HepG2 (cell line): Measurements from ENCODE around the gene CEP78. TPM values are rescaled to one million over a fixed set of nuclear protein-coding genes. Genes with fewer than 3 reads are reported as not detected.

Experiments
- ATAC-seq: fragments of 200-7000 bp; cut with Tn5 transposase; 3 replicates; pipeline ENCODE4 v1.9.1; 2020; ENCODE audit warnings: mild to moderate bottlenecking, moderate library complexity
- BruUV-seq: library from RNA; stranded (reverse); fragments of 400-500 nt; replicated peaks from 2 replicates; lab custom pipeline; 2021; lab: Mats Ljungman, UMichigan
- CTCF ChIA-PET: fragments of 300-600 bp; formaldehyde crosslinking; extraction: SDS; loops from one replicate; lab custom pipeline; 2021; ENCODE audit warnings: low total read pairs, inconsistent platforms, low intra/inter-chr PET ratio; lab: Yijun Ruan, JAX
- POLR2A ChIA-PET: fragments of 350-600 bp; sonication (Branson Sonifier 250); formaldehyde crosslinking; loops from one replicate; lab custom pipeline; 2020; ENCODE audit warnings: antibody characterized with exemption, inconsistent platforms; lab: Yijun Ruan, JAX
- DNase-seq: peaks from one replicate; pipeline ENCODE4 v3.0.0-alpha.2; 2015; ENCODE audit warnings: low spot score
- FAIRE-seq: peaks from 3 replicates; lab custom pipeline; 2011; peaks lifted over from hg19 to GRCh38; lab: Jason Lieb, UNC
- H2AFZ ChIP-seq: one replicate; pipeline ENCODE4 v1.6.1; 2011; ENCODE audit warnings: low read length, inconsistent platforms
- H3K27ac ChIP-seq: fragments of 300-600 bp; 3 replicates; pipeline ENCODE4 v1.8.0; 2011; ENCODE audit warnings: mixed run types, mild to moderate bottlenecking, mixed read lengths, low read length, inconsistent platforms; ENCODE audit not compliant: insufficient read depth; ENCODE audit errors: extremely low read length
- H3K27me3 ChIP-seq, 2 experiments: fragments of 200-600 bp in 1 of 2; 2 replicates in 1 of 2; 3 replicates in 1 of 2; pipeline versions ENCODE4 v1.6.0 to v1.8.0; 2011; ENCODE audit warnings: low read length in 2 of 2, mild to moderate bottlenecking in 2 of 2, moderate library complexity in 2 of 2, inconsistent platforms in 1 of 2; ENCODE audit not compliant: insufficient read depth in 2 of 2, control insufficient read depth in 1 of 2
- H3K36me3 ChIP-seq, 2 experiments: fragments of 200-600 bp in 1 of 2; replicated peaks in 1 of 2; 2 replicates in 1 of 2; 3 replicates in 1 of 2; pipeline versions ENCODE4 v1.5.1 to v1.8.0; 2011; ENCODE audit warnings: low read length in 2 of 2, inconsistent platforms in 1 of 2; ENCODE audit not compliant: insufficient read depth in 2 of 2, control insufficient read depth in 1 of 2
- H3K4me1 ChIP-seq: 2 replicates; pipeline ENCODE4 v1.5.1; 2012; ENCODE audit warnings: low read length, inconsistent platforms; ENCODE audit not compliant: insufficient read depth
- H3K4me2 ChIP-seq: 2 replicates; pipeline ENCODE4 v1.6.0; 2011; ENCODE audit warnings: low read depth, low read length, inconsistent platforms
- H3K4me3 ChIP-seq, 3 experiments: fragments of 200-600 bp in 1 of 3; sonication (generic), shearing (Covaris generic) in 1 of 3; replicated peaks in 1 of 3; 2 replicates each; pipeline ENCODE4 v1.5.1; 2011 to 2016; ENCODE audit warnings: low read length in 3 of 3, inconsistent platforms in 2 of 3, low read depth in 2 of 3, mild to moderate bottlenecking in 2 of 3, control low read depth in 1 of 3, mixed read lengths in 1 of 3; ENCODE audit not compliant: insufficient read depth in 1 of 3
- H3K79me2 ChIP-seq: one replicate; pipeline ENCODE4 v1.6.1; 2011; ENCODE audit warnings: low read length, inconsistent platforms; ENCODE audit not compliant: insufficient read depth
- H3K9ac ChIP-seq: 2 replicates; pipeline ENCODE4 v1.6.0; 2011; ENCODE audit warnings: mild to moderate bottlenecking, low read depth, low read length, inconsistent platforms; ENCODE audit not compliant: insufficient read depth
- H3K9me3 ChIP-seq: 2 replicates; pipeline ENCODE4 v1.5.1; 2012; ENCODE audit warnings: mild to moderate bottlenecking, low read length
- H4K20me1 ChIP-seq: 2 replicates; pipeline ENCODE4 v1.6.0; 2011; ENCODE audit warnings: inconsistent platforms, mild to moderate bottlenecking, low read length, moderate library complexity; ENCODE audit not compliant: insufficient read depth
- FOSL2 ChIP-seq: sonication (generic); formaldehyde crosslinking; IDR thresholded peaks from 2 replicates; pipeline ENCODE4 v1.4.0; 2020; ENCODE audit warnings: missing genetic modification reagents
- HMG20A ChIP-seq: IDR thresholded peaks from 2 replicates; pipeline ENCODE4 v1.6.1; 2016; ENCODE audit warnings: borderline replicate concordance
- MEIS1 ChIP-seq: sonication (generic); formaldehyde crosslinking; IDR thresholded peaks from 2 replicates; pipeline ENCODE4 v1.9.0; 2021; ENCODE audit warnings: mild to moderate bottlenecking, missing genetic modification reagents, moderate library complexity, borderline replicate concordance
- MZF1 ChIP-seq: sonication (generic); formaldehyde crosslinking; IDR thresholded peaks from 2 replicates; pipeline ENCODE4 v1.8.1; 2023; ENCODE audit warnings: mild to moderate bottlenecking, missing genetic modification reagents, borderline replicate concordance
- PATZ1 ChIP-seq: sonication (generic); formaldehyde crosslinking; IDR thresholded peaks from 2 replicates; pipeline ENCODE4 v1.4.0; 2020; ENCODE audit warnings: missing genetic modification reagents
- PHF8 ChIP-seq: sonication (generic); formaldehyde crosslinking; IDR thresholded peaks from 2 replicates; pipeline ENCODE4 v1.5.0; 2020; ENCODE audit warnings: missing genetic modification reagents
- ZFP37 ChIP-seq: sonication (generic); formaldehyde crosslinking; IDR thresholded peaks from 2 replicates; pipeline ENCODE4 v1.4.0; 2020; ENCODE audit warnings: missing genetic modification reagents, borderline replicate concordance
- ZFX ChIP-seq: sonication (generic); formaldehyde crosslinking; IDR thresholded peaks from 2 replicates; pipeline ENCODE4 v1.4.0; 2020; ENCODE audit warnings: mild to moderate bottlenecking, low read depth, missing genetic modification reagents, moderate library complexity
- ZNF274 ChIP-seq: sonication (generic); formaldehyde crosslinking; IDR thresholded peaks from 2 replicates; pipeline ENCODE4 v1.5.1; 2020; ENCODE audit warnings: mild to moderate bottlenecking, missing genetic modification reagents
- WGBS: methylation state at CpG from one replicate; pipeline ENCODE4 v1.1.6; 2017; ENCODE audit warnings: low lambda C conversion rate; 5-methylcytosine and 5-hydroxymethylcytosine counted together
- in situ Hi-C: cut with HindIII; loops from 2 replicates; pipeline ENCODE4 v1.10.0; 2017; ENCODE audit warnings: low pct_unique_long_range_greater_than_20kb; ENCODE audit not compliant: extremely low pct_ligation_motif_present
- intact Hi-C: fragments of 100-400 bp; cut with micrococcal nuclease; formaldehyde crosslinking; loops from one replicate; pipeline ENCODE4 v1.10.0; 2022; ENCODE audit not compliant: unreplicated experiment
- polyA plus RNA-seq, 8 experiments: library from polyadenylated mRNA; depleted of rRNA in 3 of 8; stranded (reverse) in 7 of 8; unstranded in 1 of 8; fragments of >200 nt; fragmentation: Illumina TruSeq in 4 of 8; extraction: Trizol in 4 of 8; gene quantifications; 2 replicates each; pipeline versions ENCODE4 v1.2.1 to v1.2.3, GENCODE V29; 2011 to 2016; ENCODE audit warnings: low read depth in 4 of 8, missing spikeins in 1 of 8, mixed read lengths in 1 of 8; ENCODE audit not compliant: insufficient read depth in 1 of 8
- total RNA-seq, 5 experiments: library from RNA; depleted of rRNA; stranded (reverse); fragments of >200 nt; fragmentation: Illumina TruSeq; extraction: Trizol; gene quantifications; 2 replicates each; pipeline ENCODE4 v1.2.3, GENCODE V29; 2016; ENCODE audit warnings: low read depth in 1 of 5
- TF ChIP-seq, protein P1 (sequence below): sonication (generic); formaldehyde crosslinking; IDR thresholded peaks from 2 replicates; pipeline ENCODE4 v1.5.0; 2020; ENCODE audit warnings: mild to moderate bottlenecking, missing genetic modification reagents, borderline replicate concordance

Gene CEP78
- total and polyA plus RNA-seq, 2 of the 13 experiments (the other 11 are each of a cell fraction or from before 2014, with no cell fraction given), result 5.1 to 30.8 TPM

DNA sequence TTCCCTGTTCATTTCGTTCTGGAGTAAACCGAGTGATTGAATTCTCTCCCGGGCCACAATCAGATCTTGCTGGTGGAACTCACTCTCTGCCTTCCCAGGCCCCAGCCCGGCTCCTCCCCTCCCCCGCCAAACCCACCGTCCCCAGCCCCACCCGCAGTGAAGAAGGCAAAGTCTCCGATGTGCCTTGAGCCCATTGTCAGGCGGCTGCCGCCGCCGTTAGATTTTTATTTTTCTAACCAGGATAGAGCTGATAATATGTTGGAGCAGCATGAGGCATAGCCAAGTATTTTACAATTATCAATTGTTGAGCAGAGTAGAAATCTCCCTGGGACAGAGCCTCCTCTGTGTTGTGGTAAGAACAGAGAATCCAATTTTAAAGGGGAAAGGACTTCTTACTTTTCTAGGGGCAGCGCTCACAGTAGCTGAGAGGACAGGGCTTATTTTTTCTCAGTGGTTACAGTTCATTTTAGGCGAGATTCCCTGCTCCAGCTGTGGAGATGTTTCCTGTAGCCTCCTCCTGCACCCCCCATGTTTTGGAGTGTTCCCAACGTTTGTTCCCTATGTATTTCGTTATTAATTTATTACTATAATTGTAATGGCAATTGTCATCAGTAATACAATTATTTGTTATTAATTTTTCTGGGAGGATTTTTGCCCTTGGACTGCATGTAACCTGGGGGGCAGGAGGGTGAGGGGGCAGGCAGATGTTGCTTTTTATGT is 62.3 kb downstream of the CEP78 start:
- Histone ChIP-seq H3K4me3 (peak overlapping the region; percentile 88 to 95 (median 95)), H3K27me3 (no peaks in the 10 kb centered on the region; a peak in 2 of 5 replicates), H3K9ac (peak overlapping the region; percentile 98), H3K79me2 (peaks cover 51% of the 10 kb centered on the region), H3K27ac (peak overlapping the region; percentile 97), H3K4me2 (peak overlapping the region; percentile 76), H3K9me3 (no peaks in the 10 kb centered on the region), H3K4me1 (peaks cover 72% of the 10 kb centered on the region), H2AFZ (no peak overlapping the region), H3K36me3 (peaks cover 3 to 30% of the 10 kb centered on the region in 2 experiments; a peak in 4 of 5 replicates), H4K20me1 (peaks cover 30% of the 10 kb centered on the region)
- intact Hi-C loops (loop anchor here (2.0 to 10.0 kb wide), 2 partner anchors 21 to 263 kb away; partner anchors contain the start of gene GNAQ), in situ Hi-C loops (no loop called here)
- TF ChIP-seq MEIS1 (CRISPR knock-in tag), result 0 out of 2 replicates have a peak, but pooled peaks have one; percentile 13
- peak; percentile 67 for TF ChIP-seq PATZ1 (CRISPR knock-in tag)
- TF ChIP-seq PHF8, result no peak
- CTCF ChIA-PET, result no interaction called here
- POLR2A ChIA-PET, result interaction anchor here (0.9 to 6.7 kb wide), 8 partner anchors 7 to 98 kb away, joined by 3 to 114 read pairs (median 13); no protein-coding TSS in a partner anchor
- no peak for FAIRE-seq
- under 1% methylated on average over 16 of the region's 16 CpGs for WGBS
- no peak for ATAC-seq
- peak; percentile 28 for DNase-seq
- BruUV-seq, result no TSS peak

- H3K9ac ChIP-seq, result no peak overlapping the region
- H2AFZ ChIP-seq, result no peak overlapping the region
- H3K27ac ChIP-seq, result peak overlapping the region; percentile 22
- POLR2A ChIA-PET, result interaction anchor here (0.9 to 6.3 kb wide), 2 partner anchors 9 to 14 kb away, joined by 4 to 107 read pairs; no protein-coding TSS in a partner anchor
- peak overlapping the region in 1 of 3 experiments; percentile 88; a peak in 4 of 6 replicates for H3K4me3 ChIP-seq
- H3K79me2 ChIP-seq, result peaks cover 51% of the 10 kb centered on the region
- peak overlapping the region; percentile 76 for H3K4me2 ChIP-seq
- intact Hi-C loops, result no loop called here
- peaks cover 13 to 50% of the 10 kb centered on the region in 2 experiments for H3K36me3 ChIP-seq
- peaks cover 39% of the 10 kb centered on the region for H4K20me1 ChIP-seq
- 38% methylated on average over 6 of the region's 6 CpGs for WGBS
- peak; percentile 42 for FAIRE-seq
- ATAC-seq, result no peak
- BruUV-seq, result no TSS peak
- no peaks in the 10 kb centered on the region; a peak in 2 of 5 replicates for H3K27me3 ChIP-seq
- CTCF ChIA-PET, result no interaction called here
- in situ Hi-C loops, result no loop called here
- DNase-seq, result peak; percentile 31
- no peaks in the 10 kb centered on the region for H3K9me3 ChIP-seq
- H3K4me1 ChIP-seq, result peaks cover 64% of the 10 kb centered on the region
- TF ChIP-seq FOSL2 (CRISPR knock-in tag), result peak; percentile 27; the same call in 1 of the 2 replicates
- no peak for TF ChIP-seq ZFP37
- TF ChIP-seq HMG20A (CRISPR knock-in tag), result no peak
- no peak for TF ChIP-seq MZF1 (CRISPR knock-in tag)
- TF ChIP-seq ZNF274 (CRISPR knock-in tag), result no peak
- 0 out of 2 replicates have a peak, but pooled peaks have one; percentile 27 for TF ChIP-seq ZFX (CRISPR knock-in tag)
- TF ChIP-seq, protein P1, sequence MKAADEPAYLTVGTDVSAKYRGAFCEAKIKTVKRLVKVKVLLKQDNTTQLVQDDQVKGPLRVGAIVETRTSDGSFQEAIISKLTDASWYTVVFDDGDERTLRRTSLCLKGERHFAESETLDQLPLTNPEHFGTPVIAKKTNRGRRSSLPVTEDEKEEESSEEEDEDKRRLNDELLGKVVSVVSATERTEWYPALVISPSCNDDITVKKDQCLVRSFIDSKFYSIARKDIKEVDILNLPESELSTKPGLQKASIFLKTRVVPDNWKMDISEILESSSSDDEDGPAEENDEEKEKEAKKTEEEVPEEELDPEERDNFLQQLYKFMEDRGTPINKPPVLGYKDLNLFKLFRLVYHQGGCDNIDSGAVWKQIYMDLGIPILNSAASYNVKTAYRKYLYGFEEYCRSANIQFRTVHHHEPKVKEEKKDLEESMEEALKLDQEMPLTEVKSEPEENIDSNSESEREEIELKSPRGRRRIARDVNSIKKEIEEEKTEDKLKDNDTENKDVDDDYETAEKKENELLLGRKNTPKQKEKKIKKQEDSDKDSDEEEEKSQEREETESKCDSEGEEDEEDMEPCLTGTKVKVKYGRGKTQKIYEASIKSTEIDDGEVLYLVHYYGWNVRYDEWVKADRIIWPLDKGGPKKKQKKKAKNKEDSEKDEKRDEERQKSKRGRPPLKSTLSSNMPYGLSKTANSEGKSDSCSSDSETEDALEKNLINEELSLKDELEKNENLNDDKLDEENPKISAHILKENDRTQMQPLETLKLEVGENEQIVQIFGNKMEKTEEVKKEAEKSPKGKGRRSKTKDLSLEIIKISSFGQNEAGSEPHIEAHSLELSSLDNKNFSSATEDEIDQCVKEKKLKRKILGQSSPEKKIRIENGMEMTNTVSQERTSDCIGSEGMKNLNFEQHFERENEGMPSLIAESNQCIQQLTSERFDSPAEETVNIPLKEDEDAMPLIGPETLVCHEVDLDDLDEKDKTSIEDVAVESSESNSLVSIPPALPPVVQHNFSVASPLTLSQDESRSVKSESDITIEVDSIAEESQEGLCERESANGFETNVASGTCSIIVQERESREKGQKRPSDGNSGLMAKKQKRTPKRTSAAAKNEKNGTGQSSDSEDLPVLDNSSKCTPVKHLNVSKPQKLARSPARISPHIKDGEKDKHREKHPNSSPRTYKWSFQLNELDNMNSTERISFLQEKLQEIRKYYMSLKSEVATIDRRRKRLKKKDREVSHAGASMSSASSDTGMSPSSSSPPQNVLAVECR, result peak; percentile 28; the same call in 1 of the 2 replicates
These were observed 64.3 kb downstream of the CEP78 start for GRCh38 chr9:78300209-78300608.
